Neutrophil (primary cell): ENCODE measurements around the gene FBN1.

Source experiments
- H3K27ac ChIP-seq: fragments of 200-600 bp; sonication (generic); 2 replicates; pipeline ENCODE4 v1.5.1; 2016; ENCODE audit warnings: mild to moderate bottlenecking, moderate library complexity
- H3K27me3 ChIP-seq: fragments of 200-600 bp; sonication (generic); 2 replicates; pipeline ENCODE4 v1.6.0; 2016; ENCODE audit warnings: mild to moderate bottlenecking
- H3K36me3 ChIP-seq: fragments of 200-600 bp; sonication (generic); 2 replicates; pipeline ENCODE4 v1.5.1; 2017
- H3K4me1 ChIP-seq, 2 experiments: fragments of 200-600 bp in 1 of 2; sonication (generic) in 1 of 2; 1 replicate in 1 of 2; 2 replicates in 1 of 2; pipeline versions ENCODE4 v1.5.1 to v1.6.1; 2013 to 2016; ENCODE audit warnings: low read depth in 1 of 2, low read length in 1 of 2, mild to moderate bottlenecking in 1 of 2, moderate library complexity in 1 of 2; ENCODE audit not compliant: control insufficient read depth in 1 of 2, insufficient read depth in 1 of 2
- H3K4me3 ChIP-seq, 2 experiments: fragments of 200-600 bp in 1 of 2; sonication (generic) in 1 of 2; 1 replicate in 1 of 2; 2 replicates in 1 of 2; pipeline ENCODE4 v1.5.1; 2013 to 2016; ENCODE audit warnings: low read depth in 1 of 2, low read length in 1 of 2, mild to moderate bottlenecking in 1 of 2, moderate library complexity in 1 of 2
- H3K9me3 ChIP-seq: fragments of 200-600 bp; sonication (generic); 2 replicates; pipeline ENCODE4 v1.5.1; 2016
- CTCF ChIP-seq: fragments of 200-600 bp; sonication (generic); IDR thresholded peaks from 2 replicates; pipeline ENCODE4 v1.5.1; 2016; ENCODE audit warnings: antibody characterized with exemption

Gene FBN1

DNA sequence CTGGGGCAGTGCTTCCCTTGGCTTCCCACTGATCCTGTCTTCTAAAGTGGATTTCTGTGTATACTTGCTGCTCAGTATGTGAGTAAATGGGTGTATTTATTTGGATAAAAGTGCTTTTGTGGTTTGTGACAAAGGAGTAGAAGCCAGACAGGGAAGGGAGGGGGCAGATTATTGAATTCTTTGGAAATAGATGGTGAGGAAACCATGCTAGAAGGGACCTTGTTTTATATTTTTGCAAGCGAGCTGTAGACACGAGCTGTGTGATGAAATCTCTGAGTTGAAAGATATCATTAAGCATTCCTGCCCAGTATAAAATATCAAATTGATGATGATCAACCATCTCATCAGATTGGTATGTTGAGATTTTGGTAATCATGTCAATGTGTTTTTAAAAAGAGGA, 245.4 kb downstream of the FBN1 start:
- Histone ChIP-seq H3K36me3 (no peaks in the 10 kb centered on the region), H3K27ac (no peak overlapping the region), H3K27me3 (no peaks in the 10 kb centered on the region), H3K4me3 (no peak overlapping the region), H3K4me1 (no peaks in the 10 kb centered on the region), H3K9me3 (no peaks in the 10 kb centered on the region)
- no peak for TF ChIP-seq CTCF

GRCh38 chr15:48397841-48398240, 247.7 kb downstream of the FBN1 start:
- Histone ChIP-seq H3K4me1 (no peaks in the 10 kb centered on the region), H3K9me3 (no peaks in the 10 kb centered on the region), H3K27me3 (no peaks in the 10 kb centered on the region), H3K36me3 (no peaks in the 10 kb centered on the region), H3K27ac (no peak overlapping the region), H3K4me3 (no peak overlapping the region)
- TF ChIP-seq CTCF = no peak

DNA sequence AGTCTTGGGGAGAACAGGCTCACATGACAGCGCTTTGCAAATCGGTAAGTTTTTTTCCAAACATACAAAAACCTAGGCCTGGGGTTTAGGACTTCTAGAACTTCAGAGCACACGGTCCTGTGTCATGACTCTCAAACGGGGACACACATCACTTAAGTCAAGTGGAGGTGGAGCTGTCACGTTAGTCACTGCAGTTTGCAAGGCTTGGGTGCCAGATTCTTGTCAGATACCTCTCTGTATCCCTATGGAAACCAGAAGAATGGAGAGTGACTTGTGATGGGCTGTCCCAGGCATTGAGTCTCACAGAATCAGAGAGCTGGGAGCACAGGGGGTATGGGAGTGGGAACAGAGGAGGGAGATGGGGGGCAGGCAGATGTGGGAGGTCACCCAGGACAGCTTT, 249.5 kb downstream of the FBN1 start:
- Histone ChIP-seq H3K36me3 (no peaks in the 10 kb centered on the region), H3K4me3 (no peak overlapping the region), H3K4me1 (no peaks in the 10 kb centered on the region), H3K27me3 (no peaks in the 10 kb centered on the region), H3K9me3 (no peaks in the 10 kb centered on the region), H3K27ac (no peak overlapping the region)
- no peak for TF ChIP-seq CTCF

GRCh38 chr15:48395521-48396011, 249.9 kb downstream of the FBN1 start:
- no peaks in the 10 kb centered on the region for H3K9me3 ChIP-seq
- H3K4me1 ChIP-seq = no peaks in the 10 kb centered on the region
- H3K4me3 ChIP-seq = no peak overlapping the region
- H3K27ac ChIP-seq = no peak overlapping the region
- no peaks in the 10 kb centered on the region for H3K36me3 ChIP-seq
- TF ChIP-seq CTCF = no peak
- no peaks in the 10 kb centered on the region for H3K27me3 ChIP-seq

GRCh38 chr15:48394970-48395369, 250.5 kb downstream of the FBN1 start:
- TF ChIP-seq CTCF = no peak
- Histone ChIP-seq H3K36me3 (no peaks in the 10 kb centered on the region), H3K9me3 (no peaks in the 10 kb centered on the region), H3K27ac (no peak overlapping the region), H3K27me3 (no peaks in the 10 kb centered on the region), H3K4me3 (no peak overlapping the region), H3K4me1 (no peaks in the 10 kb centered on the region)
